AG09319 (cell line): Measurements from ENCODE around the gene E2F6.

Experiments used
- DNase-seq: peaks from one replicate; pipeline ENCODE4 v3.0.0-alpha.2; 2010; ENCODE audit warnings: low read depth; ENCODE audit errors: extremely low read depth
- TF ChIP-seq, protein P1 (sequence below): IDR thresholded peaks from 2 replicates; pipeline ENCODE4 v1.5.1; 2011; ENCODE audit warnings: low read depth, mild to moderate bottlenecking, inconsistent platforms, low read length, moderate library complexity

Gene E2F6

GRCh38 chr2:11399438-11399762 lies 66.6 kb downstream of the E2F6 start:
- TF ChIP-seq, protein P1, sequence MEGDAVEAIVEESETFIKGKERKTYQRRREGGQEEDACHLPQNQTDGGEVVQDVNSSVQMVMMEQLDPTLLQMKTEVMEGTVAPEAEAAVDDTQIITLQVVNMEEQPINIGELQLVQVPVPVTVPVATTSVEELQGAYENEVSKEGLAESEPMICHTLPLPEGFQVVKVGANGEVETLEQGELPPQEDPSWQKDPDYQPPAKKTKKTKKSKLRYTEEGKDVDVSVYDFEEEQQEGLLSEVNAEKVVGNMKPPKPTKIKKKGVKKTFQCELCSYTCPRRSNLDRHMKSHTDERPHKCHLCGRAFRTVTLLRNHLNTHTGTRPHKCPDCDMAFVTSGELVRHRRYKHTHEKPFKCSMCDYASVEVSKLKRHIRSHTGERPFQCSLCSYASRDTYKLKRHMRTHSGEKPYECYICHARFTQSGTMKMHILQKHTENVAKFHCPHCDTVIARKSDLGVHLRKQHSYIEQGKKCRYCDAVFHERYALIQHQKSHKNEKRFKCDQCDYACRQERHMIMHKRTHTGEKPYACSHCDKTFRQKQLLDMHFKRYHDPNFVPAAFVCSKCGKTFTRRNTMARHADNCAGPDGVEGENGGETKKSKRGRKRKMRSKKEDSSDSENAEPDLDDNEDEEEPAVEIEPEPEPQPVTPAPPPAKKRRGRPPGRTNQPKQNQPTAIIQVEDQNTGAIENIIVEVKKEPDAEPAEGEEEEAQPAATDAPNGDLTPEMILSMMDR, result no peak
- DNase-seq, result no peak

GRCh38 chr2:11398750-11399437 lies 67.1 kb downstream of the E2F6 start:
- TF ChIP-seq, protein P1, result no peak
- DNase-seq, result no peak

DNA sequence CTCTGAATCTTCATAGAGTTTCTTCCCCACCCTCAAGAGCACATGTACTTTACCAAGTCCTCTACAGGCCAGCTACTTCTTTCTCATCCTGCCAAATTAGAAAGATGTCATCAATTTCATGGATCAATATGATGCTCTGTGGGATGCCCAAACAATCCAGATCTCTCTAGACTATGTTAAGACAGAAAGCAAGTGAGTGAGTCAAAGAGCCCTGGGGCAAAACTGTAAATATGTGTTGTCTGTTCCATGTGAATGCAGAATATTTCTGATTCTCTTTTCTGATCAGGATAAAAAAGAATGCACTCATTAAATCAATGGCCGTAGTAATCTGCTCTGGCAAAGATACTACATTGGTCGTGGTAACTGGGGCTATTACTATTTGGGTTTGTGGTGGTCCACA lies 68.4 kb downstream of the E2F6 start:
- TF ChIP-seq, protein P1, result no peak

DNA sequence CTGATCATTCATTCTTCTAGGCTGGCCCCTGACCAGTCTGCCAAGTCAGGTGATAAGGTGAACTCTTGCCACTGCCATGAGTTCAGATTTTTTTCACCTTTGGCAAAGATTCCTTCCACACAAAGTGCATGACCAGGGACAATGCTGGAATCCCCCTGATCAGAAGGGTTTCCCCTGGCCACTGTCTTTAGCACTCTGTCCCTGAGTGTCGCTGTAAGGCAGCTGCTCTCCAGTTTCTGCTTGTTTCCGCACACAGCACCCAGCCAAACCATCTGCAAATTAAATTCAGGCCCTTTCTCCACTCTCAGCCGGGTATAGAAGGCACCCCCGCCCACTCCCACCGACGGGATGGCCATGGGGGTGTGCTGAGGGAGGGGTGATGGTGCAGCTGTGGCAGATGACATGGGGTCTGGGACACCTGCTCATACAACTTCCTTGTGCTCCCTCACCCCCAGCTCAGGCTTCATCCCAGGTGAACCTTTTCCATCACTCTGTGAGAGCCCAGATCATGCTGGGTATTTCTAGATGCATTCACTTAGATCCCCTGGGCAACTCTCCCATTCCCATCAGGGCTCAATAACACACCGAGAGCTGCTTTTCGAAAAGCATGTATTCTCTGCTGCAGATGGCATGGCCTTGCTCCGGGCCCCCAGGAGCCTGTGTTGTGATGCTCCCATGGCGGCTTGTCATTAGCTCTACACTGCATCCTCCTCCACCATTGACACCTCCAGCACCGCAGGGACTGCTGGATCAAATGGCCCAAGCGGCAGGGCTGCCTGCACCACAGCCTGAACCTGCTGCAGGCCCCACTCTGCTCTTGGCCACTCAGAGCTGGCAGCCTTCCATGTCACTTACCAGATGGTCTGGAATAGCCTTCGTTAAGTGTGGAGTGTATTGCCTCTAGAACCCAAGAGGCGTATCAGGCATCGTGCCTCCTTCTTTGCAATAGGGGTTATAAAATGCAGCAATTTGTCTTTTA lies 69.2 kb downstream of the E2F6 start:
- no peak for DNase-seq

More for the DNA sequence above, 68.4 kb downstream of the E2F6 start:
- DNase-seq, result no peak

DNA sequence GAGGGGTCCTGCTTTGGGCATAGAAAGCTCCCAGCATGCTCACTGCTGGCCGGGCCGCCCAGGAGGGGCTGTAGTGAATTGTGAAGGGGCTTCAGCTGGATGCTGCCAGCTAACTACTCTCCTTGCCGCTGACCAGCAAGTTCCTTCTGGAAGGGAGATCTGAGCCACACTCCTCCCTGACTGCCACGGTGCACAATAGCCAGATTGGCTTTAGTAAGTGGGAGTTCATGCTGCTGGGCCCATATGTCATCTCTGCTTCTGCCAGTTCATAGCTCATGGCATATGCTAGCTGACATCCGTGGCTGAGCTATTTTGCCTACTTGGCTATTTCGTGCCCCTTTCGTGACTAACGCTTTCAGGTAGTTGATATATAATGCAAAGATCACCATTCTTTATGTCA lies 69.9 kb downstream of the E2F6 start:
- no peak for DNase-seq
- TF ChIP-seq, protein P1, result no peak

More for the DNA sequence above, 69.2 kb downstream of the E2F6 start:
- TF ChIP-seq, protein P1, result no peak

DNA sequence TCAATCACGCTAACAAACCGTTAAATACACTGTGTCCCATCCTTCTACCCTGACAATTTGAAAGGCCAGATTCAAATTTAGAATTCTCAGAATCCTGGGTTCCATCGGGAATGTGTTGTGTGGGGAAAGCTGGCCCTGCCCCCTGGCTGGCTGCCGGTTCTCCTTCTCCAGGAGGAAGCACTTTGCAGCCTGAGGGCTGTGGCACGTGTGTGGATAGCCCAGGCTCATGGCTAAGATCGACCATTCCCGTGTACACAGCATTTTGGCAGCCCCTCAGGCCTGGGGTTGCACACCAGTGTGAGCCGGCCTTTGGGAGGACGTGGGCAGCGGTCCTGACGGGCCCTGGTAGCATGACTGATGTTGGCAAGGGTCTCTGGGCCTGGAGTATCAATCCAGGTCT lies 70.6 kb downstream of the E2F6 start:
- DNase-seq, result no peak
- TF ChIP-seq, protein P1, result no peak
